Body of pancreas (tissue), 4 donors: Measurements from ENCODE around the gene FXN.

ENCODE experiments used
- CTCF ChIP-seq, 7 experiments: fragments of 450-650 bp in 4 of 7; fragments of 200-600 bp in 3 of 7; sonication (generic) in 3 of 7; IDR thresholded peaks; one replicate each; pipeline ENCODE4 v1.5.1; 2016 to 2019; ENCODE audit warnings: antibody characterized with exemption in 7 of 7
- POLR2A ChIP-seq, 3 donors: fragments of 450-650 bp; IDR thresholded peaks; one replicate each; pipeline ENCODE4 v1.6.1; 2016; ENCODE audit warnings: antibody characterized with exemption in 3 of 3, mild to moderate bottlenecking in 2 of 3

GRCh38 chr9:69083321-69083720 lies 47.8 kb downstream of the FXN start:
- no peak for TF ChIP-seq CTCF (IDR thresholded peaks at IDR 0.05)
- TF ChIP-seq POLR2A (IDR thresholded peaks at IDR 0.05) = no peak
